Measurements from ENCODE around the gene RELT.

RELT gene

GRCh38 chr11:73365352-73366264 is 10.6 kb upstream of the RELT start:
- H3K4me3 ChIP-seq = no peak overlapping the region
- H3K27ac ChIP-seq = peak overlapping the region in 1 of 2 donors; percentile 12
- DNase-seq (ENCODE audit: low spot score) = no peak
- TF ChIP-seq CTCF (IDR thresholded peaks at IDR 0.05) = no peak

GRCh38 chr11:73366265-73366610 is 10.0 kb upstream of the RELT start:
- H3K27ac ChIP-seq = no peak overlapping the region
- no peak for TF ChIP-seq CTCF (IDR thresholded peaks at IDR 0.05)
- no peak for DNase-seq (ENCODE audit: low spot score)
- no peak overlapping the region for H3K4me3 ChIP-seq

GRCh38 chr11:73366953-73367352 is 9.2 kb upstream of the RELT start:
- Histone ChIP-seq H3K4me3 (no peak overlapping the region), H3K27ac (no peak overlapping the region)
- no peak for TF ChIP-seq CTCF (IDR thresholded peaks at IDR 0.05)
- no peak for DNase-seq (ENCODE audit: low spot score)

- TF ChIP-seq CTCF (IDR thresholded peaks at IDR 0.05) = no peak
- no peak for DNase-seq (ENCODE audit: low spot score)
- H3K4me3 ChIP-seq = no peak overlapping the region
- no peak overlapping the region for H3K27ac ChIP-seq
Measured at GRCh38 chr11:73367482-73368024, 8.6 kb upstream of the RELT start.

GRCh38 chr11:73372375-73372993 is 3.7 kb upstream of the RELT start:
- H3K4me3 ChIP-seq = no peak overlapping the region
- TF ChIP-seq CTCF (IDR thresholded peaks at IDR 0.05) = no peak
- H3K27ac ChIP-seq = peak overlapping the region; percentile 51 to 62
- DNase-seq (ENCODE audit: low spot score) = no peak

- no peak overlapping the region for H3K27ac ChIP-seq
- TF ChIP-seq CTCF (IDR thresholded peaks at IDR 0.05) = no peak
- no peak overlapping the region for H3K4me3 ChIP-seq
- no peak for DNase-seq (ENCODE audit: low spot score)
Measured at GRCh38 chr11:73374151-73374550, 2.0 kb upstream of the RELT start.

All from coronary artery (tissue), 2 donors.